PFSK-1 (cell line): ENCODE data around the gene HOXB13.

Experiments used
- POLR2AphosphoS5 ChIP-seq: IDR thresholded peaks from 2 replicates; pipeline ENCODE4 v1.6.1; 2012; ENCODE audit warnings: low read depth, mild to moderate bottlenecking, control low read depth, low read length, moderate library complexity
- REST ChIP-seq, 2 experiments: IDR thresholded peaks; 2 replicates each; pipeline versions ENCODE4 v1.6.1 to v1.8.0; 2011 to 2012; ENCODE audit warnings: low read depth in 2 of 2, low read length in 2 of 2, control low read depth in 1 of 2, inconsistent platforms in 1 of 2, mild to moderate bottlenecking in 1 of 2, moderate library complexity in 1 of 2; ENCODE audit not compliant: insufficient read depth in 1 of 2
- SIN3A ChIP-seq: IDR thresholded peaks from 2 replicates; pipeline ENCODE4 v1.6.1; 2012; ENCODE audit warnings: mild to moderate bottlenecking, low read length, moderate library complexity, borderline replicate concordance; ENCODE audit not compliant: insufficient read depth
- TAF1 ChIP-seq: IDR thresholded peaks from 2 replicates; pipeline ENCODE4 v1.6.1; 2012; ENCODE audit warnings: low read length, control low read depth, borderline replicate concordance; ENCODE audit not compliant: insufficient read depth

DNA sequence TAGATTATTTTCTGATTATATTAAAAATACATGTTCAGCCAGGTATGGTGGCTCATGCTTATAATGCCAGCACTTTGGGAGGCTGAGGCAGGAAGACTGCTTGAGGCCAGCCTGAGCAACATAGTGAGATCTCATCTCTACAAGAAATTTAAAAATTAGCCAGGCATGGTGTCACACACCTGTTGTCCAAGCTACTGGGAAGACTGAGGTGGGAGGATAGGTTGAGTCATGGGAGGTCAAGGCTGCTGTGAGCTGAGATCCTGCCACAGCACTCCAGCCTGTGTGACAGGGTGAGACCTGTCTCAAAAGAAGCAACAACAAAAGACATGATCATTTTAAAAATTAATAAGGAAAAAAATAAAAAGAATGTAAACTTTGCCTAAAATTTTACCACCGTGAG is 46.9 kb downstream of the HOXB13 start:
- TF ChIP-seq REST (IDR thresholded peaks at IDR 0.05; ENCODE audit: insufficient read depth in 1 of 2, low read depth in 2 of 2, low read length in 2 of 2) (no peak), POLR2AphosphoS5 (no peak), SIN3A (no peak), TAF1 (no peak)
